Esophagus squamous epithelium (tissue), 4 donors: ENCODE measurements around the gene VIP.

Source experiments
- POLR2A ChIP-seq, 4 donors: fragments of 450-650 bp; IDR thresholded peaks; one replicate each; pipeline ENCODE4 v1.6.1; 2017; ENCODE audit warnings: antibody characterized with exemption in 4 of 4, mild to moderate bottlenecking in 4 of 4, moderate library complexity in 3 of 4
- TF ChIP-seq, protein P1 (sequence below), 6 experiments: fragments of 450-650 bp in 4 of 6; fragments of 200-600 bp in 2 of 6; sonication (generic) in 2 of 6; IDR thresholded peaks; one replicate each; pipeline ENCODE4 v1.5.1; 2016 to 2019; ENCODE audit warnings: antibody characterized with exemption in 6 of 6, mild to moderate bottlenecking in 4 of 6, moderate library complexity in 4 of 6

DNA sequence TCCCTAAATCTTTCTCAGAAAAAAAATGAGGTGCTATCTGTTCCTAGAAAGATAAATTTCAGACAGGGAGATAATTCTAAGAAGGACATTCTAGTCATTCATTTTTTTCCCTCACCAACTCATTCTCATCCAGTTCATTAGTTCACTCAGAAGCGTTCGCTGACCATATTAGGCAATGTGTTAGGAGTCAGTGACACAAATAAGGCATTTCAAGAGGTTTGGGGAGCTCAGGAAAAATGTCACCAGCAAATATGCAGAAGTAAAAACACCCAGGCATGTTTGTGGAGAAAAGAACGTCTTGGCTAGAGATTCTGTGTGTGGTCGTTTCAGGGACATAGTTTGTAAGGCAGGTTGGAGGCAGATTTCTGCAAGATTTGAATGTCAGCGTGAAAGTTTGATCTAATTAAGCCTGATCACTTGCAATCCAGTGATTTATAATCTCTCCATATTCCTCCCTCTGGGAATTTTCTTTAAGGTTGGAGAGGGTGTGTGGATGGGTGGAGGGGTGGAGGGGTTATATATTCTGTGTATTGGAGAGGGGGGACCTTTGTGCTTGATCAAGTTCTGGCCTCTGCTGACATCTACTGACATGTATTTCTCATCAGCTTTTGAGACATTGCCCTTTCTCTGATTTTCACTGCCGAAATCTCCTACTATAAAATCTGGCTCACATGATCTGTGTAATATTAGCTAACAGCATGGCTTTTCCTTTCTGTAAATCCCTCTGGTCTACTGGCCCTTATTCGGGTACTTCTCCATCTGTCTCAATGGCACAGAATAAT, 49.3 kb upstream of the VIP start:
- TF ChIP-seq, protein P1, sequence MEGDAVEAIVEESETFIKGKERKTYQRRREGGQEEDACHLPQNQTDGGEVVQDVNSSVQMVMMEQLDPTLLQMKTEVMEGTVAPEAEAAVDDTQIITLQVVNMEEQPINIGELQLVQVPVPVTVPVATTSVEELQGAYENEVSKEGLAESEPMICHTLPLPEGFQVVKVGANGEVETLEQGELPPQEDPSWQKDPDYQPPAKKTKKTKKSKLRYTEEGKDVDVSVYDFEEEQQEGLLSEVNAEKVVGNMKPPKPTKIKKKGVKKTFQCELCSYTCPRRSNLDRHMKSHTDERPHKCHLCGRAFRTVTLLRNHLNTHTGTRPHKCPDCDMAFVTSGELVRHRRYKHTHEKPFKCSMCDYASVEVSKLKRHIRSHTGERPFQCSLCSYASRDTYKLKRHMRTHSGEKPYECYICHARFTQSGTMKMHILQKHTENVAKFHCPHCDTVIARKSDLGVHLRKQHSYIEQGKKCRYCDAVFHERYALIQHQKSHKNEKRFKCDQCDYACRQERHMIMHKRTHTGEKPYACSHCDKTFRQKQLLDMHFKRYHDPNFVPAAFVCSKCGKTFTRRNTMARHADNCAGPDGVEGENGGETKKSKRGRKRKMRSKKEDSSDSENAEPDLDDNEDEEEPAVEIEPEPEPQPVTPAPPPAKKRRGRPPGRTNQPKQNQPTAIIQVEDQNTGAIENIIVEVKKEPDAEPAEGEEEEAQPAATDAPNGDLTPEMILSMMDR (IDR thresholded peaks at IDR 0.05): no peak
- no peak for TF ChIP-seq POLR2A (IDR thresholded peaks at IDR 0.05)
